Coronary artery (tissue), 2 donors: Measurements from ENCODE around the gene CATSPERB.
"Not testable (repeated sequence)": the region's sequence is repeated elsewhere in the genome, so short reads cannot be mapped to it uniquely, and the experiment has no call there.

Source experiments
- DNase-seq: peaks from one replicate; pipeline ENCODE4 v3.0.0-alpha.2; 2017; ENCODE audit warnings: low spot score
- H3K27ac ChIP-seq, 2 donors: fragments of 200-600 bp; sonication (generic); one replicate each; pipeline ENCODE4 v1.5.1; 2016 to 2019
- H3K4me3 ChIP-seq: fragments of 200-600 bp; sonication (generic); 2 replicates; pipeline ENCODE4 v1.5.1; 2016; ENCODE audit warnings: mild to moderate bottlenecking, moderate library complexity
- TF ChIP-seq, protein P1 (sequence below): fragments of 200-600 bp; sonication (generic); IDR thresholded peaks from one replicate; pipeline ENCODE4 v1.5.1; 2019; ENCODE audit warnings: antibody characterized with exemption

Gene CATSPERB

DNA sequence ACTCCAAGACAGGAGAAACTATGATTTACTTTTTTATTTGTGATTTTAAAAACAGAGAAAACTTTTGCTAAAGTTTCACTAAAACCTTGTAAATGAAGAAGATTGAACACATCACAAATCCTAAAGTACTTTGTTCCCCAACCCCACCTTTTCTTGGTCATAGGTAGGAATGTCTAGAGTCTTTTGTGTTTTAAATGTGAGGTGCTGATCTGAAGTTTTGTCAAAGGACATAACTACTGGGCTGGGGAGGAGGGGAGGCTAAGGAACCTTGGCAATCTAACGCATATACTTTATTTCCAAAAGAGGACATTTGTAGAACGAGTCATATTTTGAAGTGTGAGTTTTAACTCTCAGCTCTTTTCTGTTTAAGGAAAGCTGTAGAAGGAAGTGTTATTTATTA, 37.2 kb downstream of the CATSPERB start:
- no peak overlapping the region for H3K27ac ChIP-seq
- no peak for DNase-seq
- TF ChIP-seq, protein P1, sequence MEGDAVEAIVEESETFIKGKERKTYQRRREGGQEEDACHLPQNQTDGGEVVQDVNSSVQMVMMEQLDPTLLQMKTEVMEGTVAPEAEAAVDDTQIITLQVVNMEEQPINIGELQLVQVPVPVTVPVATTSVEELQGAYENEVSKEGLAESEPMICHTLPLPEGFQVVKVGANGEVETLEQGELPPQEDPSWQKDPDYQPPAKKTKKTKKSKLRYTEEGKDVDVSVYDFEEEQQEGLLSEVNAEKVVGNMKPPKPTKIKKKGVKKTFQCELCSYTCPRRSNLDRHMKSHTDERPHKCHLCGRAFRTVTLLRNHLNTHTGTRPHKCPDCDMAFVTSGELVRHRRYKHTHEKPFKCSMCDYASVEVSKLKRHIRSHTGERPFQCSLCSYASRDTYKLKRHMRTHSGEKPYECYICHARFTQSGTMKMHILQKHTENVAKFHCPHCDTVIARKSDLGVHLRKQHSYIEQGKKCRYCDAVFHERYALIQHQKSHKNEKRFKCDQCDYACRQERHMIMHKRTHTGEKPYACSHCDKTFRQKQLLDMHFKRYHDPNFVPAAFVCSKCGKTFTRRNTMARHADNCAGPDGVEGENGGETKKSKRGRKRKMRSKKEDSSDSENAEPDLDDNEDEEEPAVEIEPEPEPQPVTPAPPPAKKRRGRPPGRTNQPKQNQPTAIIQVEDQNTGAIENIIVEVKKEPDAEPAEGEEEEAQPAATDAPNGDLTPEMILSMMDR = no peak
- H3K4me3 ChIP-seq = no peak overlapping the region

DNA sequence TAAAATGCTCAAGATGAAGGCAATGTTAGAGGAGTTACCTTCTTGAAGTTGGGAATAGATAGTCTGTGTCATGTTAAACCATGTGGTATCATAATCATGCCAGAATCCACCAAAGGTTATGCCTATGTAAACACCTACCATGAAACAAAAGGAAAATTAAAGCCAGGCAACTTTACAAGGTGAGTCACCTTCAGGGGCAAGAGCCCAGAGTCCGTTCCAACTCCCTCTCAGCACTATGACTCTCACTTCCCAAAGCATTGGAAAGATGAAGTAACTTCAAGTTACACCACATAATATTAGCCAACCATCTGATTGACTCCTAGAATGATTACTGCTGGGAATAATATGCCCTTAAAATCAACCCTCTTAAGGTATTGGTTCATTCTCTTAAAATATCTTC, 38.5 kb downstream of the CATSPERB start:
- TF ChIP-seq, protein P1 = no peak
- no peak for DNase-seq
- H3K4me3 ChIP-seq = no peak overlapping the region
- H3K27ac ChIP-seq = no peak overlapping the region

DNA sequence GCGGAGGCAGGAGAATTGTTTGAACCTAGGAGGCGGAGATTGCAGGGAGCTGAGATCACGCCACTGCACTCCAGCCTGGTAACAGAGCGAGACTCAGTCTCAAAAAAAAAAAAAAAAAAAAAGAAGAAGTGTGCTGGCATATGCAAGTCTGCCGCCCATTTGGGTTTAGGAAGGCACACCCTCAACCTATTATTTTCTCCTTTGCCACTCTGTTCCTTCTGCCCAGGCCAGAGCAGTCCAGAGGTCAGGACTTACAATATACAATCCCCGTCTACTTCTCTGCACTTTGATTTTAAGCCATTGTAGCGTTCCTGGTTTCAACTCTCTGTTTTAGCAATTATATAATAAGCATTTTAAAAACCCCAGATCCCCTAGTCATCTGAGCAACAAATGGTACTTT, 39.8 kb downstream of the CATSPERB start:
- no peak for DNase-seq
- H3K27ac ChIP-seq = no peak overlapping the region
- TF ChIP-seq, protein P1 = no peak
- no peak overlapping the region for H3K4me3 ChIP-seq

DNA sequence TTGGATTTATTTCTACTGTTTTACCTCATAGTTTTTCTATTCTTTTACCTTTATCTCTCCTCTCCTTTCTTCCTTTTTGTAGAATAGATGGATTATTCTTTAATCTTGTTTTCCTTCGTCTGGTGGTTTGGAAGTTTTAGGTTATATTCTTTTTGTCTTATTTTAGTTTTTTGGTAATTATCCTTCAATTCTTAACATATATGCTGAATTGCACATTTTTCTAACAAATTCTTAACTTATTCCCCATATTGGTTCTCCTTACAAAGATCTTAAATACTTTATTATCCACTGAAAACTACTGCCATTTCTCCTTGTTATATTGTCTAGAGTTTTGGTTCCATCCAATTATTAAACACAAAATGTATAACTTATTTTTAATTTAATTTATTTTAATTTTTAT, 42.3 kb downstream of the CATSPERB start:
- H3K27ac ChIP-seq = no peak overlapping the region
- no peak overlapping the region for H3K4me3 ChIP-seq
- DNase-seq = no peak
- TF ChIP-seq, protein P1 = no peak

DNA sequence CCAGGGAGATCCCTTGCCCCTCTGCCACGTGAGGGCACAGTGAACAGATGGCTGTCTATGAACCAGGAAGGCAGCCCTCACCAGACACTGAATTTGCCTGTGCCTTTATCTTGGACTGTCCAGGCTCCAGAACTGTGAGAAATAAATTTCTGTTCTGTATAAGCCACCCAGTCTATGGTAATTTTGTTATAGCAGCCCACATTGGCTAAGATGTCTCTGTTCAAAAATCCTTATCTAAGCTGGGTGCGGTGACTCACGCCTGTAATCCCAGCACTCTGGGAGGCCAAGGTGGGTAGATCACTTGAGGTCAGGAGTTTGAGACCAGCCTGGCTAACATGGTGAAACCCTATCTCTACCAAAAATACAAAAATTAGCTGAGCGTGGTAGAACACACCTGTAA, 44.5 kb downstream of the CATSPERB start:
- not testable (repeated sequence) for DNase-seq, H3K4me3 ChIP-seq, H3K27ac ChIP-seq

DNA sequence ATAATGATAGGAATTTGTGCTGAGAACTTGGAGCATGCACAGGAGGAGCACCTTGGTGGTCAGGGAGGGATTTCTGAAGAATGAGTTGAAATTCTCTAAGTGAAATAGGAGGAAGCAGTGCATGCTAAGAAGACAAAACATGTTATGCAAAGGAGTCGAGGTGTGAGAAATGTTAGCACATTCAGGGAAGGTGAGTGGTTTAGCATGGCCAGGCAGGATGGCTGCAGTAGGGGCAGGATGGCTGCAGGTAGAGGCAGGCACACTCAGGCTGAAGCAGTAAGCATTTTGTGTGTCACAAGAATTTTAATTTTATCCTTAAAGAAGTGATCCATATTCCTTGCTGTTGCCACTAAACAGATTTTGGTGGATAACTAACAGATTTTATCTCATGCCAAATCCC, 46.3 kb downstream of the CATSPERB start:
- TF ChIP-seq, protein P1 = no peak
- no peak overlapping the region for H3K4me3 ChIP-seq
- H3K27ac ChIP-seq = no peak overlapping the region
- no peak for DNase-seq

DNA sequence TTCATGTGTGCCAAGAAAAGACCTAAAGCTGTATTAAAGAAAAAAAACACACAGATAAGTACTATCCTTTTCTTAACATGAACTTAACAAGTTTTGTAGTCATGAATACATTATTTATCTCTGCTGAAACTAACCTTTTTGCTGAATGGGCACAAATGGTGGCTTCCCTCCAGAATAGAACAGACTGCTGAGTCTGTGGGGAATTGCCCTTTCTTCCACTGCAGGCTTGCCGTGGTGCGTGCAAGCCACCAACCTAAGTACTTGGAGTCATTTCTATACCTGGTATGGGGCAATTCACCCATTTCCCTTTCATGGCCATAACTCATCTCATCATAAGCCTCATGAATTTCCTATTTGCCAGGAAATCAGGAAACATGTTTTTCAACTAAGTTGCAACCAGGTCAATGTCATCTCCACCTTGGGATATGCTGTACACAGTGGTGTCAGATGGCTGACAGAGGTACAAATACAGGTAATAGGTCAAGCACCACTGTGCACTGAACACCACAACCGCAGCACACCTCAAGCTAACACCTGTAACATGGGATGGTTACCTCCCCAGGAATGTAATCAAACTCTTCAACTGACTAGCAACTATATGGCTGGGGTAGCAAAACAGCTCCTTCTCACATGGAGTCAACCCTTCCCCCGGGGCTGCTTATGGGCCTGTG, 49.9 kb downstream of the CATSPERB start:
- H3K4me3 ChIP-seq = no peak overlapping the region
- no peak for DNase-seq
- TF ChIP-seq, protein P1 = no peak
- no peak overlapping the region for H3K27ac ChIP-seq
